Measurements from ENCODE around the gene CPN1.

CPN1 gene

GRCh38 chr10:100109670-100110069 lies 28.0 kb upstream of the CPN1 start:
- Histone ChIP-seq H3K4me3 (ENCODE audit: low read length) (no peak overlapping the region), H2BK15ac (replicated peaks; ENCODE audit: low read depth) (no peak overlapping the region), H3K79me2 (ENCODE audit: control insufficient read depth, insufficient read depth, low read length) (no peaks in the 10 kb centered on the region), H3K4me1 (ENCODE audit: control insufficient read depth, low read depth, low read length) (no peaks in the 10 kb centered on the region), H4K5ac (ENCODE audit: low read length) (no peak overlapping the region), H3K56ac (ENCODE audit: low read length) (no peak overlapping the region), H2BK120ac (ENCODE audit: low read depth, low read length) (no peak overlapping the region), H2AK5ac (ENCODE audit: low read length) (no peak overlapping the region), H3K18ac (ENCODE audit: low read length) (no peak overlapping the region), H3K4me2 (ENCODE audit: low read length) (no peak overlapping the region), H2BK5ac (ENCODE audit: low read length) (no peak overlapping the region), H3K9ac (ENCODE audit: low read length) (no peak overlapping the region), H3K36me3 (ENCODE audit: control insufficient read depth, insufficient read depth, low read length) (no peaks in the 10 kb centered on the region), H3K4ac (ENCODE audit: low read depth, low read length) (no peak overlapping the region), H4K8ac (ENCODE audit: low read depth, low read length) (no peak overlapping the region), H3K27ac (ENCODE audit: low read depth, low read length) (no peak overlapping the region), H3K79me1 (ENCODE audit: low read length) (no peaks in the 10 kb centered on the region), H3K23ac (ENCODE audit: low read length) (no peak overlapping the region), H3K27me3 (ENCODE audit: insufficient read depth, low read length, poor library complexity) (no peaks in the 10 kb centered on the region)
- WGBS (ENCODE audit: extremely low coverage, insufficient coverage, low lambda C conversion rate): no CpG with 5 or more reads among the region's 3 CpGs
- DNase-seq: peak; percentile 81

GRCh38 chr10:100106865-100107264 lies 25.2 kb upstream of the CPN1 start:
- Histone ChIP-seq H3K9ac (ENCODE audit: low read length) (no peak overlapping the region), H3K79me1 (ENCODE audit: low read length) (no peaks in the 10 kb centered on the region), H3K18ac (ENCODE audit: low read length) (no peak overlapping the region), H4K5ac (ENCODE audit: low read length) (no peak overlapping the region), H2AK5ac (ENCODE audit: low read length) (no peak overlapping the region), H3K79me2 (ENCODE audit: control insufficient read depth, insufficient read depth, low read length) (no peaks in the 10 kb centered on the region), H3K56ac (ENCODE audit: low read length) (no peak overlapping the region), H3K4ac (ENCODE audit: low read depth, low read length) (no peak overlapping the region), H3K23ac (ENCODE audit: low read length) (no peak overlapping the region), H2BK15ac (replicated peaks; ENCODE audit: low read depth) (no peak overlapping the region), H3K4me1 (ENCODE audit: control insufficient read depth, low read depth, low read length) (no peaks in the 10 kb centered on the region), H3K4me2 (ENCODE audit: low read length) (no peak overlapping the region), H3K36me3 (ENCODE audit: control insufficient read depth, insufficient read depth, low read length) (no peaks in the 10 kb centered on the region), H2BK120ac (ENCODE audit: low read depth, low read length) (no peak overlapping the region), H4K8ac (ENCODE audit: low read depth, low read length) (no peak overlapping the region), H3K27me3 (ENCODE audit: insufficient read depth, low read length, poor library complexity) (no peaks in the 10 kb centered on the region), H2BK5ac (ENCODE audit: low read length) (no peak overlapping the region), H3K27ac (ENCODE audit: low read depth, low read length) (no peak overlapping the region), H3K4me3 (ENCODE audit: low read length) (no peak overlapping the region)
- no CpG with 5 or more reads among the region's 11 CpGs for WGBS (ENCODE audit: extremely low coverage, insufficient coverage, low lambda C conversion rate)
- DNase-seq: no peak

- no peak overlapping the region for H3K23ac ChIP-seq (ENCODE audit: low read length)
- no peak overlapping the region for H3K4me3 ChIP-seq (ENCODE audit: low read length)
- no peak overlapping the region for H3K56ac ChIP-seq (ENCODE audit: low read length)
- no peaks in the 10 kb centered on the region for H3K36me3 ChIP-seq (ENCODE audit: control insufficient read depth, insufficient read depth, low read length)
- no peak overlapping the region for H3K18ac ChIP-seq (ENCODE audit: low read length)
- H3K4me1 ChIP-seq (ENCODE audit: control insufficient read depth, low read depth, low read length): no peaks in the 10 kb centered on the region
- no peaks in the 10 kb centered on the region for H3K79me2 ChIP-seq (ENCODE audit: control insufficient read depth, insufficient read depth, low read length)
- H2BK15ac ChIP-seq (replicated peaks; ENCODE audit: low read depth): no peak overlapping the region
- H2BK5ac ChIP-seq (ENCODE audit: low read length): no peak overlapping the region
- H2AK5ac ChIP-seq (ENCODE audit: low read length): no peak overlapping the region
- H3K9ac ChIP-seq (ENCODE audit: low read length): no peak overlapping the region
- no peak overlapping the region for H3K4ac ChIP-seq (ENCODE audit: low read depth, low read length)
- H3K27ac ChIP-seq (ENCODE audit: low read depth, low read length): no peak overlapping the region
- H3K79me1 ChIP-seq (ENCODE audit: low read length): no peaks in the 10 kb centered on the region
- no peak overlapping the region for H4K5ac ChIP-seq (ENCODE audit: low read length)
- no peak for DNase-seq
- H2BK120ac ChIP-seq (ENCODE audit: low read depth, low read length): no peak overlapping the region
- H3K27me3 ChIP-seq (ENCODE audit: insufficient read depth, low read length, poor library complexity): no peaks in the 10 kb centered on the region
- no CpG with 5 or more reads among the region's 5 CpGs for WGBS (ENCODE audit: extremely low coverage, insufficient coverage, low lambda C conversion rate)
- H4K8ac ChIP-seq (ENCODE audit: low read depth, low read length): no peak overlapping the region
- H3K4me2 ChIP-seq (ENCODE audit: low read length): no peak overlapping the region
These were observed 22.6 kb upstream of the CPN1 start for GRCh38 chr10:100104300-100104699.

GRCh38 chr10:100103581-100103980 lies 21.9 kb upstream of the CPN1 start:
- no peaks in the 10 kb centered on the region for H3K36me3 ChIP-seq (ENCODE audit: control insufficient read depth, insufficient read depth, low read length)
- H2BK5ac ChIP-seq (ENCODE audit: low read length): no peak overlapping the region
- H3K56ac ChIP-seq (ENCODE audit: low read length): no peak overlapping the region
- no CpG with 5 or more reads among the region's 5 CpGs for WGBS (ENCODE audit: extremely low coverage, insufficient coverage, low lambda C conversion rate)
- H3K9ac ChIP-seq (ENCODE audit: low read length): no peak overlapping the region
- no peak overlapping the region for H4K5ac ChIP-seq (ENCODE audit: low read length)
- no peak overlapping the region for H4K8ac ChIP-seq (ENCODE audit: low read depth, low read length)
- H2BK120ac ChIP-seq (ENCODE audit: low read depth, low read length): no peak overlapping the region
- no peak overlapping the region for H2AK5ac ChIP-seq (ENCODE audit: low read length)
- no peaks in the 10 kb centered on the region for H3K27me3 ChIP-seq (ENCODE audit: insufficient read depth, low read length, poor library complexity)
- H3K79me1 ChIP-seq (ENCODE audit: low read length): no peaks in the 10 kb centered on the region
- no peak overlapping the region for H3K4ac ChIP-seq (ENCODE audit: low read depth, low read length)
- H2BK15ac ChIP-seq (replicated peaks; ENCODE audit: low read depth): no peak overlapping the region
- H3K4me1 ChIP-seq (ENCODE audit: control insufficient read depth, low read depth, low read length): no peaks in the 10 kb centered on the region
- DNase-seq: no peak
- H3K4me2 ChIP-seq (ENCODE audit: low read length): no peak overlapping the region
- no peaks in the 10 kb centered on the region for H3K79me2 ChIP-seq (ENCODE audit: control insufficient read depth, insufficient read depth, low read length)
- no peak overlapping the region for H3K27ac ChIP-seq (ENCODE audit: low read depth, low read length)
- no peak overlapping the region for H3K18ac ChIP-seq (ENCODE audit: low read length)
- no peak overlapping the region for H3K23ac ChIP-seq (ENCODE audit: low read length)
- H3K4me3 ChIP-seq (ENCODE audit: low read length): no peak overlapping the region

- H3K4me2 ChIP-seq (ENCODE audit: low read length): no peak overlapping the region
- H2AK5ac ChIP-seq (ENCODE audit: low read length): no peak overlapping the region
- no peak overlapping the region for H4K5ac ChIP-seq (ENCODE audit: low read length)
- no peaks in the 10 kb centered on the region for H3K79me1 ChIP-seq (ENCODE audit: low read length)
- H3K27me3 ChIP-seq (ENCODE audit: insufficient read depth, low read length, poor library complexity): no peaks in the 10 kb centered on the region
- no peak overlapping the region for H3K27ac ChIP-seq (ENCODE audit: low read depth, low read length)
- H3K23ac ChIP-seq (ENCODE audit: low read length): no peak overlapping the region
- WGBS (ENCODE audit: extremely low coverage, insufficient coverage, low lambda C conversion rate): no CpG with 5 or more reads among the region's 6 CpGs
- no peaks in the 10 kb centered on the region for H3K36me3 ChIP-seq (ENCODE audit: control insufficient read depth, insufficient read depth, low read length)
- H2BK120ac ChIP-seq (ENCODE audit: low read depth, low read length): no peak overlapping the region
- no peaks in the 10 kb centered on the region for H3K4me1 ChIP-seq (ENCODE audit: control insufficient read depth, low read depth, low read length)
- H2BK5ac ChIP-seq (ENCODE audit: low read length): no peak overlapping the region
- no peak overlapping the region for H3K4ac ChIP-seq (ENCODE audit: low read depth, low read length)
- H2BK15ac ChIP-seq (replicated peaks; ENCODE audit: low read depth): no peak overlapping the region
- H3K56ac ChIP-seq (ENCODE audit: low read length): no peak overlapping the region
- H4K8ac ChIP-seq (ENCODE audit: low read depth, low read length): no peak overlapping the region
- DNase-seq: no peak
- H3K18ac ChIP-seq (ENCODE audit: low read length): no peak overlapping the region
- H3K79me2 ChIP-seq (ENCODE audit: control insufficient read depth, insufficient read depth, low read length): no peaks in the 10 kb centered on the region
- H3K9ac ChIP-seq (ENCODE audit: low read length): no peak overlapping the region
- no peak overlapping the region for H3K4me3 ChIP-seq (ENCODE audit: low read length)
These were observed 19.8 kb upstream of the CPN1 start for GRCh38 chr10:100101192-100102076.
